GM19025 (cell line): Measurements from ENCODE around the gene TWSG1.
"Not testable (repeated sequence)": the region's sequence is repeated elsewhere in the genome, so short reads cannot be mapped to it uniquely, and the experiment has no call there.

Experiments
- ATAC-seq: cut with Tn5 transposase; IDR thresholded peaks from one replicate; pipeline ENCODE4 v1.9.1; 2021; ENCODE audit warnings: mild to moderate bottlenecking, low read depth, moderate library complexity; ENCODE audit not compliant: unreplicated experiment

The TWSG1 gene

GRCh38 chr18:9449600-9450414, 115.2 kb downstream of the TWSG1 start:
- ATAC-seq = no peak

- ATAC-seq = not testable (repeated sequence)
Observed at GRCh38 chr18:9450920-9451319, 116.3 kb downstream of the TWSG1 start.
